Upper lobe of right lung (tissue), 1 donor: ENCODE results near the gene HDAC9. TPM values are rescaled to one million over a fixed set of nuclear protein-coding genes. Genes with fewer than 3 reads are reported as not detected.

Source experiments
- ATAC-seq: fragments of 200-7000 bp; cut with Tn5 transposase; one replicate; pipeline ENCODE4 v1.9.1; 2020; ENCODE audit warnings: mild to moderate bottlenecking, moderate library complexity
- DNase-seq: peaks from one replicate; pipeline ENCODE4 v3.0.0-alpha.2; 2020
- H3K27ac ChIP-seq: fragments of 200-600 bp; one replicate; pipeline ENCODE4 v1.8.0; 2022
- H3K27me3 ChIP-seq: fragments of 200-600 bp; one replicate; pipeline ENCODE4 v1.8.0; 2022; ENCODE audit warnings: mild to moderate bottlenecking
- H3K36me3 ChIP-seq: fragments of 200-600 bp; one replicate; pipeline ENCODE4 v1.8.0; 2022
- H3K4me1 ChIP-seq: fragments of 200-600 bp; one replicate; pipeline ENCODE4 v1.8.0; 2022
- H3K4me3 ChIP-seq: fragments of 200-600 bp; one replicate; pipeline ENCODE4 v1.8.0; 2022; ENCODE audit warnings: mild to moderate bottlenecking
- H3K9me3 ChIP-seq: fragments of 200-600 bp; one replicate; pipeline ENCODE4 v1.8.0; 2022
- intact Hi-C: fragments of 100-400 bp; cut with DNase I; formaldehyde crosslinking; loops from one replicate; pipeline ENCODE4 v1.11.0; 2022
- total RNA-seq: library from RNA; stranded (reverse); fragmentation: NEBNext Ultra II Directional; extraction: Animal tissue kit (Norgen Biotek cat#: 25700); gene quantifications from one replicate; pipeline ENCODE4 v1.2.1, GENCODE V29; 2021
- TF ChIP-seq, protein P1 (sequence below): fragments of 200-600 bp; IDR thresholded peaks from one replicate; pipeline ENCODE4 v1.8.0; 2022; ENCODE audit warnings: antibody characterized with exemption
- donor health status: DM: no; HTN: yes; CAD: no; lungs with severe emphysema.

HDAC9 gene
- total RNA-seq, 1 donor from 2014 or later: 52.4 TPM

DNA sequence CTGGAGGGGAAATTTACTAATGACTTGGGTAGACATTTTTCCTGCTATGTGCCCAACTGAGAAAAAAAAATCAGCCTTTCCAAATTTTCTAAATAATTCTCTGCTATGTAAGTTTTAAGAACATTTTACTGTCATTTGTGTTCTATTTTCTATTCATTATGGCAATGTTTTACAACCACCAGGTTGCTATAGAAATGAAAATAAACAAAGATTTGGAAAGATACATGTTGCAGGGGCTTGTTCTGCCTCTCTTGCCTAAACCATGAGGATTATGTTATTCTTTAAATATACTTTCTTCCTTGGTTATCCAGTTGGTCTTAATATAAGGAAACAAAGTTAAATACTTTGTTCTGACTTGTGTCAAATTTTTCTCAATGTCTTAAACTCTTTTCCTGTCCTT is 364.7 kb downstream of the HDAC9 start:
- Histone ChIP-seq H3K36me3 (no peaks in the 10 kb centered on the region), H3K27me3 (no peaks in the 10 kb centered on the region), H3K9me3 (no peaks in the 10 kb centered on the region), H3K4me1 (no peaks in the 10 kb centered on the region), H3K4me3 (no peak overlapping the region), H3K27ac (no peak overlapping the region)
- TF ChIP-seq, protein P1, sequence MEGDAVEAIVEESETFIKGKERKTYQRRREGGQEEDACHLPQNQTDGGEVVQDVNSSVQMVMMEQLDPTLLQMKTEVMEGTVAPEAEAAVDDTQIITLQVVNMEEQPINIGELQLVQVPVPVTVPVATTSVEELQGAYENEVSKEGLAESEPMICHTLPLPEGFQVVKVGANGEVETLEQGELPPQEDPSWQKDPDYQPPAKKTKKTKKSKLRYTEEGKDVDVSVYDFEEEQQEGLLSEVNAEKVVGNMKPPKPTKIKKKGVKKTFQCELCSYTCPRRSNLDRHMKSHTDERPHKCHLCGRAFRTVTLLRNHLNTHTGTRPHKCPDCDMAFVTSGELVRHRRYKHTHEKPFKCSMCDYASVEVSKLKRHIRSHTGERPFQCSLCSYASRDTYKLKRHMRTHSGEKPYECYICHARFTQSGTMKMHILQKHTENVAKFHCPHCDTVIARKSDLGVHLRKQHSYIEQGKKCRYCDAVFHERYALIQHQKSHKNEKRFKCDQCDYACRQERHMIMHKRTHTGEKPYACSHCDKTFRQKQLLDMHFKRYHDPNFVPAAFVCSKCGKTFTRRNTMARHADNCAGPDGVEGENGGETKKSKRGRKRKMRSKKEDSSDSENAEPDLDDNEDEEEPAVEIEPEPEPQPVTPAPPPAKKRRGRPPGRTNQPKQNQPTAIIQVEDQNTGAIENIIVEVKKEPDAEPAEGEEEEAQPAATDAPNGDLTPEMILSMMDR: no peak
- intact Hi-C loops: no loop called here
- DNase-seq: no peak
- ATAC-seq: no peak

DNA sequence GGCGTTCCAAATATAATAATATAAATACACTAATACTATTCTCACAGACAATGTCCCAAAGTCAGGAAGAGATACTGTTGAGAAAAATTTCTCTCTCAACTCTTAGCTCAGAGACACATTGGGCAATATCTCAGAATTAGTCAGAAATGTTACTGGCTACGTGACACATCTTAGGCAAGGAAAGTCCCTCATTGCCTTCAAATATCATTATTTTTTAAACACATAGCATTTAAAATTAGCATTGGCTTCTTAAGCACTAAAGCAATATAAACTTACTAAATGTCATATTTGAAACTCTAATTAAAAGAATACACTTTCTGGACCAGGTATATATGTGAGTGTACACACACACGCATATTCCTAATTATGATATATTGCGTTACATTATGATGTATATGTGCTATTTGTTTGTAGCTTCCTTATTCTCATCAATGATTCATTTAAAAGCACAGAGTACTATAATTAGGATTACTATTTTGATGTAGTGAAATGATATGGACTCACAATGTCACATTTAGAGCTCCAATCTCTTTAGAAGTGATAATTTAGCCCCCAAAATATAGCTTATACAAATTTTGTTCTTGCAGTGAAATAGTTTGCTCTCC is 366.1 kb downstream of the HDAC9 start:
- TF ChIP-seq, protein P1: no peak
- DNase-seq (no peak), ATAC-seq (no peak)
- intact Hi-C loops: no loop called here
- Histone ChIP-seq H3K9me3 (no peaks in the 10 kb centered on the region), H3K4me1 (no peaks in the 10 kb centered on the region), H3K27me3 (no peaks in the 10 kb centered on the region), H3K36me3 (no peaks in the 10 kb centered on the region), H3K27ac (no peak overlapping the region), H3K4me3 (no peak overlapping the region)

DNA sequence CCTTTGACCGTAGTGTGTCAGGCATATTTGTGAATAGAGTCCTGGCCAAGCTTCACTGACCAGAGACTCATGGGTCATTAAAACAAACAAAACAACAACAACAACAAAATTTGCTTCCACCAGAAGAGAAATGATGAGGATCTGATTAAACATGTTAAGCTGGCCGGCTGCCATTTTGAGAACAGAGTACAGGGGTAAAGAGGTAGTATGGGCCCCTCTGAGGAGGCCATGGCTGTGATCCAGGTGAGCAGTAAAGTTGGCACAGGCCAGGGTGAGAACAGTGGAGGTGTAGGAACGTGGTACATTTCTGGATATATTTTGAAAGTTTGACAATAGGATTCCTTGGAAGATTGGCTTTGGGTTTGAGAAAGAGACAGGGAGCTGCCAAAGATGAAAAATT is 369.4 kb downstream of the HDAC9 start:
- H3K27me3 ChIP-seq: no peaks in the 10 kb centered on the region
- H3K4me1 ChIP-seq: no peaks in the 10 kb centered on the region
- no peaks in the 10 kb centered on the region for H3K36me3 ChIP-seq
- no peak overlapping the region for H3K4me3 ChIP-seq
- TF ChIP-seq, protein P1: no peak
- intact Hi-C loops: no loop called here
- H3K9me3 ChIP-seq: no peaks in the 10 kb centered on the region
- ATAC-seq: no peak
- DNase-seq: no peak
- H3K27ac ChIP-seq: no peak overlapping the region

DNA sequence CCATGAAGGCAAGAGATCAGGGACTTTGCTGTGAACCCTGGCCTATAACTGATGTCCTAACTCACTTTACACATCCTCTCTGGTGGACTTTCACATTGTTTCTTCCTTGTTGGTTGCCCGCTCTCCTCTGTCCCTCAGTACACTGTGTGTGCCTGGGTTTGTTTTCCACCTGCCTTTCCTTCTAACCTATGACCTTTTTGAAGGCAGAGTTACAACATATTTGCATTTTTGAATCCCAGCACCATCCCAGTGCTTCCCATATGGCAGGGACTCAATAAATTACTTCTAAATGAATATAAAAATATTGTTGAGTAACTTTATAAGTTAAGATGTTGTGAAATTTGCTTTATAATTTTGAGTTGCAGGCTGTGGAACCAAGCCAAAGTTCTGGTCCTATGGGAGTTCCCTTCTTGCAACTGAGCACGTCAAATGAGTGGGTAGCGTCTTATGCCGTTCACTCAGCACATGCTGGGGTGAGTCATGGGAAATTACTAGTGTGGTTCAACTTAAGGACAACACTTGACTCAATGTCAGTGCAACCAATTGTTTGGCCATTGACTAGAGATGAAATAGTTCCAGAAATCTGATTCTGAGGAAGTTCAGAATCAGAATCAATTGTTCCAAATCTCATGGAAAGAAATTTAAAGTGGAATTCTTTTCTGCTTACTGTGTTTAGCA is 370.9 kb downstream of the HDAC9 start:
- Histone ChIP-seq H3K27ac (no peak overlapping the region), H3K4me3 (no peak overlapping the region), H3K36me3 (no peaks in the 10 kb centered on the region), H3K9me3 (no peaks in the 10 kb centered on the region), H3K4me1 (no peaks in the 10 kb centered on the region), H3K27me3 (no peaks in the 10 kb centered on the region)
- DNase-seq: no peak
- ATAC-seq: peak; percentile 90
- intact Hi-C loops: no loop called here
- TF ChIP-seq, protein P1: no peak

DNA sequence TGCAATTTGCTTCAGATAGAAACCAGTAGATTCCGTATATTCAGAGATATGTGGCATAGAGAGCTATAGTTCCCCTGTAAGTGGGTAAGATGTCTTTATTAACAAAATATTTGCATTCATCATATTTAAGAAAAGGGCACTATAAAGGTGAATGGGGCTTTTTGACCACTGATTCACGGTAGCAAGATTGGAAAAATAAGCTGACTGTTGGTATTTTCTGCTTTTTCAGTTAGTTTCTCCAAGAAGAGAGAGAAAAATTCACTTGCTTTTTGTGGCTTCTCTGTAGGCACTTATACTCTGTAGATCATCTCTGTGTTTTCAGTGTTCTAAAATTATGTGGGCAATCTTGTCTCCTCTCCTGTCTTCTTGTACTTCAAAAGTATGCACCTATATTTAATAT is 376.8 kb downstream of the HDAC9 start:
- TF ChIP-seq, protein P1: no peak
- Histone ChIP-seq H3K4me1 (no peaks in the 10 kb centered on the region), H3K36me3 (no peaks in the 10 kb centered on the region), H3K4me3 (no peak overlapping the region), H3K27ac (no peak overlapping the region), H3K27me3 (no peaks in the 10 kb centered on the region), H3K9me3 (no peaks in the 10 kb centered on the region)
- ATAC-seq: no peak
- intact Hi-C loops: no loop called here
- DNase-seq: no peak
